Measurements from ENCODE around the gene PDIA6. TPM values are rescaled to one million over a fixed set of nuclear protein-coding genes. Genes with fewer than 3 reads are reported as not detected.

Gene PDIA6
- total RNA-seq, 1 experiment from 2014 or later = 317 TPM

DNA sequence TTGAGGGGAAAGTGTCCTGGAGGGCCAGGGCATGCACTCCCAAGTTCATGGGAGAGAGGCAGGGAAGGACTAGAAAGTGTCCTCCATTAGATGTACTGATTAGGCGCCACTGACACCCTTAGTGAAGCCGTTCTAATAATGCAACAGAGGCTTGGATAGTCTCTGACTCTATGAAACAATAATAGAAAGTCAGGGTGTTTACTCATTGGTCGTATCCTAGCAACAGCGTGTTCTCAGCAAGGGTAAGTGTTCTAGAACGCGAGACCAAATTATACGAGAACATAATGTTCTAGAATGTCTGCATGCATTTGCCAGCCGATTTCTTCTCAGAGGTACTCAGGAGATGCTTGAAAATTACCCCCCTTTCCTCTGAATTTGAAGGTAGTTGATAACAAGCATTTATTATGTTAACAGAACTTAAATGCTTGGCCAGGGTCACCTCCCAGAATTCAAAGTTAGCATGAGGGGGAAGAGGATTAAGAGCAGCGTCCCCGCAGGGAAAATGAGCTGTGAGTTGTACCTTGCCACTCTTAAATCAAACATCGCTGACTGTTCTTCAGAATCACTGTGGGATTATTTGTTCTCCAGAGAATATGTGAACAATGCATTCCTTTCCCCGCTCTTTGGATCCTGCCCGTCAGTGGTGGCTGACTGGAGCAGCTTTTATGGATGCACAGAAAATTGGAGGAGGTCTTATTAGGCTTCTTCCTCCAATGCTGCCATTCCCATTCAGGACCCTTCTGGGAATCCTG, 33.7 kb upstream of the PDIA6 start:
- Mint-ChIP-seq H3K27me3 (ENCODE audit: unreplicated experiment) (peaks cover 68% of the 10 kb centered on the region), H3K36me3 (ENCODE audit: insufficient read depth, unreplicated experiment) (no peaks in the 10 kb centered on the region), H3K4me1 (ENCODE audit: low read depth, unreplicated experiment) (peaks cover 12% of the 10 kb centered on the region), H3K9me3 (ENCODE audit: low read depth, unreplicated experiment) (peaks cover 3% of the 10 kb centered on the region), H3K27ac (ENCODE audit: unreplicated experiment) (no peak overlapping the region), H3K4me3 (ENCODE audit: low read depth, unreplicated experiment) (no peak overlapping the region)
- intact Hi-C loops (cut with micrococcal nuclease; ENCODE audit: unreplicated experiment) = no loop called here
- CTCF ChIA-PET = interaction anchor here (0.6 to 1.2 kb wide), 3 partner anchors 11 to 273 kb away, joined by 3 to 6 read pairs (median 3); no protein-coding TSS in a partner anchor
- DNase-seq = no peak
- BruUV-seq (replicated peaks) = no TSS peak
- TF ChIP-seq, protein P1, sequence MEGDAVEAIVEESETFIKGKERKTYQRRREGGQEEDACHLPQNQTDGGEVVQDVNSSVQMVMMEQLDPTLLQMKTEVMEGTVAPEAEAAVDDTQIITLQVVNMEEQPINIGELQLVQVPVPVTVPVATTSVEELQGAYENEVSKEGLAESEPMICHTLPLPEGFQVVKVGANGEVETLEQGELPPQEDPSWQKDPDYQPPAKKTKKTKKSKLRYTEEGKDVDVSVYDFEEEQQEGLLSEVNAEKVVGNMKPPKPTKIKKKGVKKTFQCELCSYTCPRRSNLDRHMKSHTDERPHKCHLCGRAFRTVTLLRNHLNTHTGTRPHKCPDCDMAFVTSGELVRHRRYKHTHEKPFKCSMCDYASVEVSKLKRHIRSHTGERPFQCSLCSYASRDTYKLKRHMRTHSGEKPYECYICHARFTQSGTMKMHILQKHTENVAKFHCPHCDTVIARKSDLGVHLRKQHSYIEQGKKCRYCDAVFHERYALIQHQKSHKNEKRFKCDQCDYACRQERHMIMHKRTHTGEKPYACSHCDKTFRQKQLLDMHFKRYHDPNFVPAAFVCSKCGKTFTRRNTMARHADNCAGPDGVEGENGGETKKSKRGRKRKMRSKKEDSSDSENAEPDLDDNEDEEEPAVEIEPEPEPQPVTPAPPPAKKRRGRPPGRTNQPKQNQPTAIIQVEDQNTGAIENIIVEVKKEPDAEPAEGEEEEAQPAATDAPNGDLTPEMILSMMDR (IDR thresholded peaks at IDR 0.05; ENCODE audit: unreplicated experiment) = no peak

DNA sequence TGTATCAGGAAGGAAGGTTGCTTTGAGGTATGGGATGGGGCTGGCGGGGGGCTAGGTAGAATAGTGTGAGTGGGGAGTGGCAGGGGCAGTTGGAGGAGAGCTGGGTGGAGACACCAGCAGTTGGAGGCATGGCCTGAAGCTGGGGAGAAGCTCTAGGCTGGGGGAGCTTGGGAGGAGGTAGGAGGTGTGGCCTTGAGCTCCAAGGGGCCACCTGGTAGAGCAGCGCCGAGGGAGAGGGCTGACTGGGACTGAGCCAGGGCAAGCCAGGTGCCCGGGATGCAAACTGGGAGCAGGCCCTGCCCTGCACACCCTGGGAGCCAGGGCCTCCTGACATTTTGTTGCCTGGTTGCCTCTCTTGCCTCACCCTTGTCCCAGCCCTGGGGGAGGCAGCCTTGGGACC, 33.1 kb upstream of the PDIA6 start:
- intact Hi-C loops (cut with micrococcal nuclease; ENCODE audit: unreplicated experiment) = no loop called here
- no peak overlapping the region for H3K4me3 Mint-ChIP-seq (ENCODE audit: low read depth, unreplicated experiment)
- BruUV-seq (replicated peaks) = no TSS peak
- peaks cover 12% of the 10 kb centered on the region for H3K4me1 Mint-ChIP-seq (ENCODE audit: low read depth, unreplicated experiment)
- DNase-seq = no peak
- CTCF ChIA-PET = interaction anchor here (0.6 kb wide), 1 partner anchor 274 kb away, joined by 3 read pairs; no protein-coding TSS in a partner anchor
- H3K27me3 Mint-ChIP-seq (ENCODE audit: unreplicated experiment) = peaks cover 70% of the 10 kb centered on the region
- TF ChIP-seq, protein P1 (IDR thresholded peaks at IDR 0.05; ENCODE audit: unreplicated experiment) = no peak
- H3K9me3 Mint-ChIP-seq (ENCODE audit: low read depth, unreplicated experiment) = peaks cover 7% of the 10 kb centered on the region
- H3K27ac Mint-ChIP-seq (ENCODE audit: unreplicated experiment) = no peak overlapping the region
- no peaks in the 10 kb centered on the region for H3K36me3 Mint-ChIP-seq (ENCODE audit: insufficient read depth, unreplicated experiment)

DNA sequence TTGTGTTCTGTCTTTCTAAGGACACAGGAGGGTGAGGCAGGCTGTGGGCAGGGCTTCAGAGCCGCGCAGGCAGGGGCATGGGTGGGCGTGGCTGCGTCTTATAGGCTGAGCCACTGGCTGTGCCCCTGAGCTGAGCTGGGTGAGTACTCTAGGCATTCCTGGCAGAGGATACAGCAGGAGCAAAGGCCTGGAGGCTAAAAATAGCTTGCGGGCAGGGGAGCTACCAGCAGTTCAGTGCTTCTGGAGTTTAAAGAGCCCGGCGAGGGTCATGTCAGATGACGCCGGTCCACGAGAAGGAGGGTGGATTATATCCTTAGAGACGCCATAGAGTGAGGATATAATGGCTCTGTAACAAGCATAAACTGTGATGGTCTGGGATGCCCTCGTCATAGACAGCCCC, 31.5 kb upstream of the PDIA6 start:
- Mint-ChIP-seq H3K27ac (ENCODE audit: unreplicated experiment) (no peak overlapping the region), H3K4me1 (ENCODE audit: low read depth, unreplicated experiment) (peaks cover 12% of the 10 kb centered on the region), H3K27me3 (ENCODE audit: unreplicated experiment) (peaks cover 69% of the 10 kb centered on the region), H3K36me3 (ENCODE audit: insufficient read depth, unreplicated experiment) (peaks cover 7% of the 10 kb centered on the region), H3K4me3 (ENCODE audit: low read depth, unreplicated experiment) (no peak overlapping the region), H3K9me3 (ENCODE audit: low read depth, unreplicated experiment) (peaks cover 7% of the 10 kb centered on the region)
- CTCF ChIA-PET = interaction anchor here (0.6 to 0.8 kb wide), 3 partner anchors 9 to 288 kb away, joined by 3 to 5 read pairs (median 4); no protein-coding TSS in a partner anchor
- peak; percentile 65 for DNase-seq
- intact Hi-C loops (cut with micrococcal nuclease; ENCODE audit: unreplicated experiment) = no loop called here
- no TSS peak for BruUV-seq (replicated peaks)
- TF ChIP-seq, protein P1 (IDR thresholded peaks at IDR 0.05; ENCODE audit: unreplicated experiment) = no peak

DNA sequence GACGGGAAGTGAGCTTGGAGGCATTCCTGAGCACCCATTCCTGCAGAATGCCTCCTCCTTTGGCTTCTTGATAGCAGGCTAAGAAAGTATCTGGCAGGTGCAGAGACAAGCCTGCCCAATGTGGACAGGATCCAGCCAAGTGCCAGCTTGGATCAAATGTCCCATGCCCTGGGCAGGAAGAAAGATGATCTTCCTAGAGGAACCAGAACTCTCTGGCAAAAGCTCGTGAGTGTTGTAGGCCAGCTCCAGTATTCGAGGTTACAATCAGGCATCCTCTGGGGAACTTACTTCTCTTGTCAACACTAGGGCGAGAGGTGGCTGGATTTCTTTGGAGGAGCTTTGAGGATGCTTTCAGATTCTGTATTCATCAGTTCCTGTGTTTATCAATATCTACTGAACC, 29.9 kb upstream of the PDIA6 start:
- BruUV-seq (replicated peaks) = no TSS peak
- peaks cover 7% of the 10 kb centered on the region for H3K9me3 Mint-ChIP-seq (ENCODE audit: low read depth, unreplicated experiment)
- intact Hi-C loops (cut with micrococcal nuclease; ENCODE audit: unreplicated experiment) = no loop called here
- CTCF ChIA-PET = interaction anchor here (0.6 kb wide), 1 partner anchor 742 kb away, joined by 3 read pairs; no protein-coding TSS in a partner anchor
- no peak overlapping the region for H3K4me3 Mint-ChIP-seq (ENCODE audit: low read depth, unreplicated experiment)
- peaks cover 7% of the 10 kb centered on the region for H3K36me3 Mint-ChIP-seq (ENCODE audit: insufficient read depth, unreplicated experiment)
- no peak for DNase-seq
- TF ChIP-seq, protein P1 (IDR thresholded peaks at IDR 0.05; ENCODE audit: unreplicated experiment) = no peak
- H3K27me3 Mint-ChIP-seq (ENCODE audit: unreplicated experiment) = peaks cover 74% of the 10 kb centered on the region
- H3K4me1 Mint-ChIP-seq (ENCODE audit: low read depth, unreplicated experiment) = peaks cover 12% of the 10 kb centered on the region
- H3K27ac Mint-ChIP-seq (ENCODE audit: unreplicated experiment) = no peak overlapping the region
